ENCODE results near the gene SCRT2.

SCRT2 gene

GRCh38 chr20:626579-626978 lies 49.0 kb downstream of the SCRT2 start:
- TF ChIP-seq MAX (IDR thresholded peaks at IDR 0.05; ENCODE audit: low read depth, low read length), result no peak
- TF ChIP-seq MYC (IDR thresholded peaks at IDR 0.05; ENCODE audit: low read depth, low read length), result no peak
- no peak for TF ChIP-seq POLR2A (IDR thresholded peaks at IDR 0.05; ENCODE audit: extremely low read depth, insufficient read length)
- TF ChIP-seq CTCF (IDR thresholded peaks at IDR 0.05; ENCODE audit: low read depth, low read length), result no peak
- no peak overlapping the region for H3K4me3 ChIP-seq (ENCODE audit: low read depth, low read length)
- no peak for DNase-seq (ENCODE audit: low read depth)

GRCh38 chr20:625360-625932 lies 50.2 kb downstream of the SCRT2 start:
- TF ChIP-seq POLR2A (IDR thresholded peaks at IDR 0.05; ENCODE audit: extremely low read depth, insufficient read length) (no peak), CTCF (IDR thresholded peaks at IDR 0.05; ENCODE audit: low read depth, low read length) (no peak), MYC (IDR thresholded peaks at IDR 0.05; ENCODE audit: low read depth, low read length) (no peak), MAX (IDR thresholded peaks at IDR 0.05; ENCODE audit: low read depth, low read length) (no peak)
- H3K4me3 ChIP-seq (ENCODE audit: low read depth, low read length), result no peak overlapping the region
- peak; percentile 64 for DNase-seq (ENCODE audit: low read depth)

- TF ChIP-seq CTCF (IDR thresholded peaks at IDR 0.05; ENCODE audit: low read depth, low read length) (no peak), MYC (IDR thresholded peaks at IDR 0.05; ENCODE audit: low read depth, low read length) (no peak), POLR2A (IDR thresholded peaks at IDR 0.05; ENCODE audit: extremely low read depth, insufficient read length) (no peak), MAX (IDR thresholded peaks at IDR 0.05; ENCODE audit: low read depth, low read length) (no peak)
- peak; percentile 22 for DNase-seq (ENCODE audit: low read depth)
- H3K4me3 ChIP-seq (ENCODE audit: low read depth, low read length), result no peak overlapping the region
Observed at GRCh38 chr20:623704-624103, 51.9 kb downstream of the SCRT2 start.

- no peak for DNase-seq (ENCODE audit: low read depth)
- no peak for TF ChIP-seq MAX (IDR thresholded peaks at IDR 0.05; ENCODE audit: low read depth, low read length)
- no peak for TF ChIP-seq MYC (IDR thresholded peaks at IDR 0.05; ENCODE audit: low read depth, low read length)
- no peak for TF ChIP-seq CTCF (IDR thresholded peaks at IDR 0.05; ENCODE audit: low read depth, low read length)
- no peak for TF ChIP-seq POLR2A (IDR thresholded peaks at IDR 0.05; ENCODE audit: extremely low read depth, insufficient read length)
- H3K4me3 ChIP-seq (ENCODE audit: low read depth, low read length), result no peak overlapping the region
Observed at GRCh38 chr20:623021-623420, 52.6 kb downstream of the SCRT2 start.

GRCh38 chr20:622161-622560 lies 53.4 kb downstream of the SCRT2 start:
- H3K4me3 ChIP-seq (ENCODE audit: low read depth, low read length), result no peak overlapping the region
- no peak for TF ChIP-seq MAX (IDR thresholded peaks at IDR 0.05; ENCODE audit: low read depth, low read length)
- no peak for TF ChIP-seq CTCF (IDR thresholded peaks at IDR 0.05; ENCODE audit: low read depth, low read length)
- no peak for TF ChIP-seq POLR2A (IDR thresholded peaks at IDR 0.05; ENCODE audit: extremely low read depth, insufficient read length)
- DNase-seq (ENCODE audit: low read depth), result no peak
